HFF-Myc (cell line): ENCODE results near the gene MCM3AP.

Source experiments
- DNase-seq: peaks from one replicate; pipeline ENCODE4 v3.0.0-alpha.2; 2011; ENCODE audit warnings: low read depth; ENCODE audit errors: extremely low read depth
- H3K4me3 ChIP-seq: replicated peaks from 2 replicates; pipeline ENCODE4 v1.5.1; 2011; ENCODE audit warnings: low read depth, mild to moderate bottlenecking, control low read depth, low read length
- TF ChIP-seq, protein P1 (sequence below): IDR thresholded peaks from 2 replicates; pipeline ENCODE4 v1.5.1; 2012; ENCODE audit warnings: mild to moderate bottlenecking, low read depth, low read length, control low read depth; ENCODE audit errors: missing control alignments

The MCM3AP gene

DNA sequence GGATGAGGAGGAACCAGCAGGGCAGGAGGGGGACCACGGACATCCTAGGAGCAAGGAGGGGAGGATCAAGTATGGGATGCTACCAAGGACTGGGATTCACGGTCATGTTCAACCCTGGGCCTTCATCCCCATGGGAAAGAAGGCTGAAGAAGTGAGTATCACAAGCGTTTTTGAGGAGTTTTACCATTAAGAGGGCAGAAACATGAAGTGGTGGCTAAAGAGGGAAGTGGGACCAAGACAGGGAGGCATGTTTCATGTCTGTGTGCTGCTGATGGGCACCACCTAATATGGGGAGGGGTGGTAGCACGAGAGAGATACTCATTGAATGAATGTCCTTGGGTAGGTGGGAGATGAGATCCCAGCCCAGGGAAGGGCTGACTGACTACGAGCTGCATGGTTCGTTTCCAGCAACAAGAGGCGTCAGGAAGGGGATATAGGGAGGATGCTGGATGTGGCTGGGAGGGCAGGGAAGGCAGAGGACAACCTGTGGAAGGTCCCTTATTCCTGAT, 45.5 kb downstream of the MCM3AP start:
- TF ChIP-seq, protein P1, sequence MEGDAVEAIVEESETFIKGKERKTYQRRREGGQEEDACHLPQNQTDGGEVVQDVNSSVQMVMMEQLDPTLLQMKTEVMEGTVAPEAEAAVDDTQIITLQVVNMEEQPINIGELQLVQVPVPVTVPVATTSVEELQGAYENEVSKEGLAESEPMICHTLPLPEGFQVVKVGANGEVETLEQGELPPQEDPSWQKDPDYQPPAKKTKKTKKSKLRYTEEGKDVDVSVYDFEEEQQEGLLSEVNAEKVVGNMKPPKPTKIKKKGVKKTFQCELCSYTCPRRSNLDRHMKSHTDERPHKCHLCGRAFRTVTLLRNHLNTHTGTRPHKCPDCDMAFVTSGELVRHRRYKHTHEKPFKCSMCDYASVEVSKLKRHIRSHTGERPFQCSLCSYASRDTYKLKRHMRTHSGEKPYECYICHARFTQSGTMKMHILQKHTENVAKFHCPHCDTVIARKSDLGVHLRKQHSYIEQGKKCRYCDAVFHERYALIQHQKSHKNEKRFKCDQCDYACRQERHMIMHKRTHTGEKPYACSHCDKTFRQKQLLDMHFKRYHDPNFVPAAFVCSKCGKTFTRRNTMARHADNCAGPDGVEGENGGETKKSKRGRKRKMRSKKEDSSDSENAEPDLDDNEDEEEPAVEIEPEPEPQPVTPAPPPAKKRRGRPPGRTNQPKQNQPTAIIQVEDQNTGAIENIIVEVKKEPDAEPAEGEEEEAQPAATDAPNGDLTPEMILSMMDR = no peak

DNA sequence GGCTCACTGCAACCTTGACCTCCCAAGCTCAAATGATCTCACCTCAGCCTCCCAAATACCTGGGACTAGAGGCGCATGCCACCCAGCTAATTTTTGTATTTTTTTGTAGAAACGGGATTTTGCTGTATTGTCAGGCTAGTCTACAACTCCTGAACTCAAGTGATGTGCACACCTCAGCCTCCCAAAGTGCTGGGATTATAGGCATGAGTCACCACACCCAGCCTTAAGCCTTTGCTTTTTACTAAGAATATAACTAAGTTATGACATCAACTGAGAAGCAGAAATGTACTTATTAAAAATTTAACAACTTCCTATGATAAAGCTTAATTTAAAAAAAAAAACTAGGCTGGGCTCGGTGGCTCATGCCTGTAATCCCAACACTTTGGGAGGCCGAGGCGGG, 47.9 kb downstream of the MCM3AP start:
- no peak overlapping the region for H3K4me3 ChIP-seq
- DNase-seq = no peak
- TF ChIP-seq, protein P1 = no peak

More for the DNA sequence above, 45.5 kb downstream of the MCM3AP start:
- DNase-seq = no peak
- H3K4me3 ChIP-seq = no peak overlapping the region

DNA sequence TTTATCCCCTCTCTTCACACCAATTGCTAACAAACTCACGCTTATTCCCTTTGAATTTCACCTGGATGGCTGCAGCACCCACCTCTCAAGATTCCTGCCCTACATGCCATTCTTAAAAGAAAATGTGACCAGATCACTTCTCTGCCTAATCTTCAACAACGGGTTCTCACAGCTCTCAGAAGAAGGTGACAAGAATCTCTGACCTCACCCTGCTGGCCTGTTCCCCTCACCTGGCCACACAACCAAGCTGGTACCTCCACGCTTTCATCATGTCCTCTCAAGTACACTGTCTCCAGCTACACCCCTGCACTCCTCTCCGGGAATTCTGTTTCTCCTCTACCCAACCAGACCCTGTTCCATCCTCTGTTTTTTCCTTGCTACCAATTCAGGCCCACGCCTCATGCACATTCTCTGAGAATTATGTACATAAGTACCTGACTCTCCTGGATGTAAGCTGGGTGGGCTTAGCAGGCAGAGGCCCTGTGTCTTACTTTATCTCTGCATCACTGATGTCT, 50.9 kb downstream of the MCM3AP start:
- no peak for DNase-seq
- H3K4me3 ChIP-seq = no peak overlapping the region
- TF ChIP-seq, protein P1 = no peak

DNA sequence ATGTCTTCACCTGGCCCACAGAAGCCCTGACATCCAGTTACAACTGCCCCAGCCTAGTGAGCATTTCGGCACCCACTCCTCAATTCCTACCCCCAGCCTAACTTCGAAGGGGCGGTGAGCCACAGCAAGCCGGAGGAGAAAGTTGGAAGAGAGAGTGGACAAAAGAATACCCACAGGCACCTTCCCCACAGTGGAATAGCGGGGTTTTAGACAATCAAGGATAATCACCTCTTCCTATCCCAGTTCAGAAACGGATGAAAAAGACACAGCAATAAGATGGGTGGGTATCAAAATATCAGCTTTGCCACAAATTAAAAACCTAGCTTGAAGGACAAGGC, 55.5 kb downstream of the MCM3AP start:
- no peak for DNase-seq
- peak overlapping the region; percentile 52 for H3K4me3 ChIP-seq
- TF ChIP-seq, protein P1 = no peak

DNA sequence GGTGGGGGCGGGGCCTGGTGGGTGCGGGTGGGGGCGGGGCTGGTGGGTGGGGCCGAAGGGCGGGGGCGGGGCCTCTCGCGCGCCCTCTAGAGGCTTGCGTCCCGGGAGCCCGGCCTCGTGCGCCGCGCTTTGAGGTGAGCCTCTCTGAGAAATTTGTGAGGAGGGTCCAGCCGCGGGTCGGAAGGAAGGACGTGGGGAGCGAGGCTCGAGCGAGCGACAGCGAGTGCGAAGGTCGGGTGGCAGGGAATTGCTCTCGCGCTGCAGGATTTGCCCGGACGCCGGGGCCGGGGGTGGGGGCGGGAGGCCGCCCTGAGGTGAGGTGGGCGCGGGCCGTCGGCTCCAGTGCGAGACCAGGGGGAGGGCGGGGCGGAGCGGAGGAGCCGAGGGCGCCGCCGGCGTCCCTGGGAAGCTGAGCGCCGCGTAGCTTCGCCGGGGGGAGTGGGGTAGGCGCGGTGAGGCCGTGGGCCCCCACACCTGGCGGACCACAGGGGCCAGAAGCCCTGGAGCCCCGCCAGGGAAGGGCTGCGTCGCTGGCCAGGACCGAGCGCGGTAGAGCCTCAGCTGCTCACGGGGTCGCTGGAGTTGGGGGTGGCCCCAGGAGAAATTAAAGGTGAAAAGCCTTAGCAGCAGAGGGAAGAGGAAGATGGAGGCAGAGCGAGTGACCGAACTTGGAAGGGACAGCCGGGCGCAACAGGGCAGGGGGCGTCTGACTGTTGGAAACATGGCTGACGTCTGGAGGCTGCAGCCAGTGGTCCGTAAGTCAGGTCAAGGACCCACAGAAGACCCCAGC, 56.1 kb downstream of the MCM3AP start:
- DNase-seq = no peak
- TF ChIP-seq, protein P1 = peak; percentile 27
- H3K4me3 ChIP-seq = peak overlapping the region; percentile 52

DNA sequence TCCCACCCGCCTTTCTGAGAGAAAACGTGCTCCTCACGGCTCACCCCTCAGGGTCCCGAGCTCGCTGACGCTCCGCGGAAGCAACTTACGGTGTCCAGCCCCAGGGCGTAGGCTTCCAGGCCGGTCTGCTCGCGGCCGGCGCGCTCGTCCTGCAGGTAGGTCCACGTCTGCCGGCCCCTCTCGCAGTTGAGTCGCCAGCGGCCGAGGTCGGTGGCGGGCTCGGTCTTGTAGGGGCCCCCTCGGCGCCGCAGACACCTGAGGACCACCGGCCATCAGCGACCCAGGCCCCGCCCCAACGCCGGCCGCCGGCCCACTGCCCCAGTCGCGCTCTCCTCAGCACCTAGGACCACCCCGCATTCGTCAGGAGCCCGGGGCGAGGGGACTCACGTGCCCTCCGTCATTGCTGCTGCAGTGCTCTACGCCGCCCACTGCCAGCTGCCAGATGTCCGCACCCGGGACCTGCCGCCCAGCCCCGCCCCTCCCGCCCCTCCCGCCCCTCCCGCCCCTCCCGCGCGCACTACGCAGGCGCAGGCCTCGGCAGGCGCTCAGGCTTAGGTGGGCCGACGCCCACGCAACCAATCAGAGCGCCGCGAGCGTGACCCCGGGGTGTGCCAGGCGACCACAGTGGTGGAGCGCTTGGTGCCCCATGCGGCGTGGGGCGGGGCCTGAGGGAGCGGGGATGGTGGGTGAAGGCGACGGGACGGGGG, 56.9 kb downstream of the MCM3AP start, which contains the start of gene LSS:
Gene LSS, minus strand, starts transcription at position 430 of the 707 bp plus-strand sequence. Its CDS starts 29 bp downstream, at position 401.
- DNase-seq = peak; percentile 93
- TF ChIP-seq, protein P1 = no peak
- peak within 1 kb of the TSS; percentile 88 for H3K4me3 ChIP-seq
